ENCODE data around the gene UBE2R2.

UBE2R2 gene

DNA sequence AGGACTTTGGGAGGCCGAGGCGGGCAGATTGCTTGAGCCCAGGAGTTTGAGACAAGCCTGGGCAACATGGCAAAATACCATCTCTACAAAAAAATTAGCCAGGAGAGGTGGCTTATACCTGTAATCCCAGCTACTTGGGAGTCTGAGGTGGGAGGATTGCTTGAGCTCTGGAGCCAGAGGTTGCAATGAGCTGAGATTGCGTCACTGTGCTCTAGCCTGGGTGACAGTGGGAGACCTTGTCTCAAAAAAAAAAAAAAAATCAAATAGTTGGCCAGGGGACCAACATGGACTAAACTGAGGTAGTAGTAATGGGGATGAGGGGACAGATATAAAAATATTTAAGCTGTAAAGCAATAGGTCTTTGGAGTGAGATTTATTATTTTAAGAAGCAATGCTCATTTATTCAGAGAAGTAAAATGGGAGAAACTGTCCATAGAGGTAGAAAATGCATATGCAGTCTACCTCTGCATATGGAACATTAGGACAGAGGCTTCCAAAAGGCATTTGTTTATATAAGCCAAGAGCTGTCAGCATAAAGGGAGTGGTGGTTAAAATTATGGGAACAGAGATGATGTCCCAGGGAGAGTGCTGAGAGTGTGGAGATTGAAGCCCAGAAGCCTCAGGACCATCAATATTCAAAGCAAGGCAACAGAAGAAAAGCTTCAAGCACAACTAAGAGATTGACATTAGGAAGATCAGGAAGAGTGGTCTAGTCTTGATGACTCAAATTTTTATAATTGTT is 98.1 kb downstream of the UBE2R2 start:
- TF ChIP-seq, protein P1, sequence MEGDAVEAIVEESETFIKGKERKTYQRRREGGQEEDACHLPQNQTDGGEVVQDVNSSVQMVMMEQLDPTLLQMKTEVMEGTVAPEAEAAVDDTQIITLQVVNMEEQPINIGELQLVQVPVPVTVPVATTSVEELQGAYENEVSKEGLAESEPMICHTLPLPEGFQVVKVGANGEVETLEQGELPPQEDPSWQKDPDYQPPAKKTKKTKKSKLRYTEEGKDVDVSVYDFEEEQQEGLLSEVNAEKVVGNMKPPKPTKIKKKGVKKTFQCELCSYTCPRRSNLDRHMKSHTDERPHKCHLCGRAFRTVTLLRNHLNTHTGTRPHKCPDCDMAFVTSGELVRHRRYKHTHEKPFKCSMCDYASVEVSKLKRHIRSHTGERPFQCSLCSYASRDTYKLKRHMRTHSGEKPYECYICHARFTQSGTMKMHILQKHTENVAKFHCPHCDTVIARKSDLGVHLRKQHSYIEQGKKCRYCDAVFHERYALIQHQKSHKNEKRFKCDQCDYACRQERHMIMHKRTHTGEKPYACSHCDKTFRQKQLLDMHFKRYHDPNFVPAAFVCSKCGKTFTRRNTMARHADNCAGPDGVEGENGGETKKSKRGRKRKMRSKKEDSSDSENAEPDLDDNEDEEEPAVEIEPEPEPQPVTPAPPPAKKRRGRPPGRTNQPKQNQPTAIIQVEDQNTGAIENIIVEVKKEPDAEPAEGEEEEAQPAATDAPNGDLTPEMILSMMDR (conservative IDR thresholded peaks at IDR 0.05; ENCODE audit: control insufficient read depth, insufficient read depth, low read depth, low read length): no peak
- no peak for DNase-seq (ENCODE audit: low read depth)
- no peak overlapping the region for H3K4me3 ChIP-seq (ENCODE audit: control insufficient read depth, low read depth, low read length)

DNA sequence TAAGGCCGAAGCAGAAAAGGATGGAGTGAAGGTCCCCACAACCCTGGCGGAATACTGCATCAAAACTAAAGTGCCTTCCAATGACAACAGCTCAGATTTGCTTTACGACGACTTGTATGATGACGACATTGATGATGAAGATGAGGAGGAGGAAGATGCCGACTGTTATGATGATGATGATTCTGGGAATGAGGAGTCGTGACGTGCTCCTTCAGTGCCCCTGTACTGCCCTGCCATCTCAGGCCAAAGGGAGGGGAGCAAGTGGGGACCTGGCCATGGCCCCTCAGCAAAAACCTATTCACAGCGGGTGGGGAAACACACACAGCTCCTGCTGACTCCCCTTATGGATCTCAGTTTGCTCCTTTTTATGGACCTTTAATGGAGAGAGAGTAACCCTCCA is 100.1 kb downstream of the UBE2R2 start:
- no peak overlapping the region for H3K4me3 ChIP-seq (ENCODE audit: control insufficient read depth, low read depth, low read length)
- DNase-seq (ENCODE audit: low read depth): no peak
- TF ChIP-seq, protein P1 (conservative IDR thresholded peaks at IDR 0.05; ENCODE audit: control insufficient read depth, insufficient read depth, low read depth, low read length): no peak

DNA sequence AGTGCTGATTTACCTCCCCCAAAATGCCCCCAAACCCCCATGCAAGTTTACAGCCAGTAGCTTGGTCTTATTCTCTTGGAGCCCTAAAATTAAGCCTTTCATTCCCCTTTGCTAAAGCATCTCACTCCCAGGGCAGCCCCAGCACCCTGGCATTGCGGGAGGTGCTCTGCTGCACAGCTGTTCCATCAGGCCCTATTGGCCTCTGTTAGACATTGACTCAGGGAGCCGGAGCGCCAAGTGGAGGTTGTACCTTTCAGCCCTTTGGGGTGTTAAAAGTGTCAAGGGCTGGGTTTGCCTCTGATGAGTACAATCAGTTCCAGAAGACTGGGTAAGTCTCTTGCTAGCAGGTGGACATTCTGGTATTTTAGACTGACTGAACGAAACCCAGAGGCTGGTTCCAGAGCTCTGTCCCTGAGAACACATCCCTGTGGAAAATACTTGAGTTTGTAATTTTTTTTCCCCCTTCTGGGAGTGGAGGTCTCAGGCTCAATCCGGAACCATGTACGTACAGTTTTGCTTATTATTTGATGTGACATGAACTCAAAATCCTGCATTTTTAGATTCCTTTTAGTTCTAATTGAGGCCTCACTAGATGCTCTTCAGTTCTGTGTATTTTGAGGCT is 102.4 kb downstream of the UBE2R2 start:
- no peak for DNase-seq (ENCODE audit: low read depth)
- H3K4me3 ChIP-seq (ENCODE audit: control insufficient read depth, low read depth, low read length): no peak overlapping the region
- TF ChIP-seq, protein P1 (conservative IDR thresholded peaks at IDR 0.05; ENCODE audit: control insufficient read depth, insufficient read depth, low read depth, low read length): no peak

DNA sequence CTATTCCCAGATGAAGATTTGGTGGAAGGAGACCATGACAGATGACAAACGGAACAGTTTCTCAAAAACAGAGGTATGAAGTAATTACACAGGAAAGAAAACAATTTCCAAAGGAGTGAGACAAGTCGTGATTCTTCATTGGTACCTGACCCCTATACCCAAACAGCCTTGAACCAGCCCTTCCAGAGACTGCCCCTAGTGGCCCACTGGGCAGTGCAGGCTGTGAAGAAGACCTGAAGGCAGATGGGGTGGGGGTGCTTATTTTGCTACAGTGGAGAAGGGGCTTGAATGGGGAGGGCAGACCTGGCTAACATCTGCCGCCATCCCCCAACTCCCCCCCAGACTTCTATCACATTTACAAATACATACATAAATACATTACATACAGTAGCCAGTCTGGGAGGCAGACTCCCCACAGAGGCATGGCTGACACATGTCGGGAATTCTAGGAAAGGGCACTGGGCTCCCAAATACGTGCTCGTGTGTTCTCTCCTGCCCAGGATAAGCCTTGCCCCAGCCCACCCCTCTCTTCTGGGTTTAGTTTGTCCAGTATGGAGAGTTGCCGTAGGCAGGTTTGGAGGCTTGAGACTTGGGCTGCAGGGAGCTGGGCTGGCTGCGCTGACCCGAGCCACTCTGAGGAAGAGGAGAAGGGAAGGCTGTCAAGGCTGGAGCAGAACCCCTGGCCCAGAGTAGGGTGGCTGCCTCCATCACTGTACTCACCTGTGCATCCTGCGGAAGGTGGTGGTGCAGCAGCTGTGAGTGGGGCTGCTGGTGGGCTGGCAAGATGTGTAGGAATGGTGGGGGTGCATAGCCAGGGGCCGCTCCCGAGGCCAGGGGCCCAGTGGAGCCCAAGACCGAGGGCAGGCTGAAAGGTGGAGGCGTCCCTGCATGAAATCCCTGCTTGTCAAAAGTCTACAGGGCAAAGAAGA is 105.3 kb downstream of the UBE2R2 start:
- DNase-seq (ENCODE audit: low read depth): peak; percentile 40
- TF ChIP-seq, protein P1 (conservative IDR thresholded peaks at IDR 0.05; ENCODE audit: control insufficient read depth, insufficient read depth, low read depth, low read length): peak; percentile 80
- H3K4me3 ChIP-seq (ENCODE audit: control insufficient read depth, low read depth, low read length): no peak overlapping the region

DNA sequence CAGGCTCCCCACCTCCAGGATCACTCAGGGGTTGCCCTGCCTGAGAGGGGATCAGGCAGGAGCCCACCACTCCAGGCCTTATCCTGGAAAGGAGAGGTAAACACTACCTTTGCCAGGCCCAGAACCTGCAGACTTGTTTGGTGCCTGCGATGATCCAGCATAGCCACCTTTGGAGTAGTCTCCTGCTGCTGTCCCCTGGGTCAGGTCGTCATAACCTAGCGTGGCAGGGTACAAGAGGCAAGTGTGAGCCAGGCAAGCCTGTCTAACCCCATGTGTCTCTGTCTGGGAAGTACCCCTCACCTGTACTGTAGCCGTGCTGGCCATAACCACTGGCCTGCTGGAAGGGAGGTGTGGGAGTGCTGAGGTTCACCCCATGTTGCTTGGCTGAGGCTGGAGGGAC is 106.1 kb downstream of the UBE2R2 start:
- TF ChIP-seq, protein P1 (conservative IDR thresholded peaks at IDR 0.05; ENCODE audit: control insufficient read depth, insufficient read depth, low read depth, low read length): no peak
- no peak overlapping the region for H3K4me3 ChIP-seq (ENCODE audit: control insufficient read depth, low read depth, low read length)
- DNase-seq (ENCODE audit: low read depth): no peak

DNA sequence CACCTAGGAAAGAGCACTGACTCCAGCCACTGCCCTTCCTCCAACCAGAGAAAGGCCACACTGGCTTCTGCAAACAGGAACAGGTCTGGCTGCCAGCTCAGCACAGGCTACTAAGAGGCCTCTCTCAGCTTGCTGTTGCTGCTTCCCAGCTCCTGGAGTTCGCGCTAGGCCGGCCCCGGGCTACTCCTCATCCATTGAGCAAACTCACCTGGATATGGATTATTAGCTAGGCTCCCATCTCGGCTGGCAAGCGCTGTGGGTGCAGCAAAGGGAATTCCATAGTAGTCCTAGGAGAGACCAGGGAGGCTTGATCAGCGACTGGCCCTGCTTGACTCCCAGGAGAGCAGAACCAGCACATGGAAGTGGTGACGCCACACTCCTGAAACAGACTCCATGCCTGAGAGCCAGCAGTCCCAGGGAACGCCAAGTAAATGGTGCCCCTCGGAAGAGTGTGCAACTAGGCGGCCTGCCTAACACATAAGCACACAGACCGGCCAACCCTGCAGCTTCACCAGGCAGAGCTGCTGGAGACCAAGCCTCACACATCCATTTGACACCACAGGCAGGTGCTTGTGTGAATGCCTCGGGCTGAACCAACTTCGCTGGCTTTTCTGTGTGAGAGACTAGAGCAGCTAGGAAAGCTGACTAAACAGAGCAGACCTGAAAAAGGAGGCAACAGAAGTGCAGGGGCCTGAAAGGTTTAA is 107.2 kb downstream of the UBE2R2 start:
- TF ChIP-seq, protein P1 (conservative IDR thresholded peaks at IDR 0.05; ENCODE audit: control insufficient read depth, insufficient read depth, low read depth, low read length): no peak
- DNase-seq (ENCODE audit: low read depth): no peak
- no peak overlapping the region for H3K4me3 ChIP-seq (ENCODE audit: control insufficient read depth, low read depth, low read length)
